VCaP (cell line): ENCODE results near the gene UMAD1.
"Not testable (repeated sequence)": the region's sequence is repeated elsewhere in the genome, so short reads cannot be mapped to it uniquely, and the experiment has no call there.

Source experiments
- H3K27ac ChIP-seq: fragments of 450-650 bp; 2 replicates; pipeline ENCODE4 v1.5.1; 2017
- TF ChIP-seq, protein P1 (sequence below): fragments of 450-650 bp; conservative IDR thresholded peaks from 2 replicates; pipeline ENCODE4 v1.5.1; 2017; ENCODE audit warnings: mild to moderate bottlenecking, moderate library complexity

Gene UMAD1

DNA sequence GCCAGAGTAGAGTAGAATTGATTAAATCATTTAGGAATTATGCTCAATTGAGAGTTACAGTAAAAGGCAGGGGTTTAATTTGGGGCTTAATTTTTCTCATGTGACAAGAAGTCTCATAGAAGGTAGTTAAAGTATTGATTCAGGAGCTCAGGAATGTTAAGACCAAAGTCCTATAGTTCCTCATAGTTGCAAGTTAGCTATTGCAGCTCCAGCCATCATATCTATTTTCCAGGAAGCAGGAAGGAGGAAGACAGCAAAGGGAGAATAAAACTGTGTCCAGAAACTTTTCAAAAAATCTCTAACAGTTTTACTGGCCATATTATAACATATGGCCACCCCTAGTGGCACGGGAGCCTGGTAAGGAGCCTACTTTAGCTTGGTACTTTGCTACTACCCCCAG lies 174.8 kb downstream of the UMAD1 start:
- H3K27ac ChIP-seq: no peak overlapping the region
- TF ChIP-seq, protein P1, sequence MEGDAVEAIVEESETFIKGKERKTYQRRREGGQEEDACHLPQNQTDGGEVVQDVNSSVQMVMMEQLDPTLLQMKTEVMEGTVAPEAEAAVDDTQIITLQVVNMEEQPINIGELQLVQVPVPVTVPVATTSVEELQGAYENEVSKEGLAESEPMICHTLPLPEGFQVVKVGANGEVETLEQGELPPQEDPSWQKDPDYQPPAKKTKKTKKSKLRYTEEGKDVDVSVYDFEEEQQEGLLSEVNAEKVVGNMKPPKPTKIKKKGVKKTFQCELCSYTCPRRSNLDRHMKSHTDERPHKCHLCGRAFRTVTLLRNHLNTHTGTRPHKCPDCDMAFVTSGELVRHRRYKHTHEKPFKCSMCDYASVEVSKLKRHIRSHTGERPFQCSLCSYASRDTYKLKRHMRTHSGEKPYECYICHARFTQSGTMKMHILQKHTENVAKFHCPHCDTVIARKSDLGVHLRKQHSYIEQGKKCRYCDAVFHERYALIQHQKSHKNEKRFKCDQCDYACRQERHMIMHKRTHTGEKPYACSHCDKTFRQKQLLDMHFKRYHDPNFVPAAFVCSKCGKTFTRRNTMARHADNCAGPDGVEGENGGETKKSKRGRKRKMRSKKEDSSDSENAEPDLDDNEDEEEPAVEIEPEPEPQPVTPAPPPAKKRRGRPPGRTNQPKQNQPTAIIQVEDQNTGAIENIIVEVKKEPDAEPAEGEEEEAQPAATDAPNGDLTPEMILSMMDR: no peak

DNA sequence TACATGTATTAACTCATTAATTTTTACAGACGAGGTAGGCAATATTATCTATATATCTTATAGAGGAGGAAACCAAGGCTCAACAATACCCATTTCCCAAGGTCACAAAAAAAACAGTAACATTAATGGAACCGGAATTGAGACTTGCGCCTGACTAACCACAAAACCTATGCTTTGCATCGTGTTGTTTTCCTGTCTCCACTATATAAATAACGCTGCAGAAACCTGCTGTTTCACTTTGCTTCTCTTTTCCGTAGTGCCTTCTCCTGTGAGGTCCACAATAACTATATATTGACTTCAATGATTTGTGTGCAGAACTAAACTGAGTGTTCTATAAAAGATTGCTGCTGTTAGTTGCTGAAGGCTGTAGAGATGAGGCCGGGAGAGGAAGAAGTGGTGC lies 175.5 kb downstream of the UMAD1 start:
- no peak overlapping the region for H3K27ac ChIP-seq
- TF ChIP-seq, protein P1: no peak

DNA sequence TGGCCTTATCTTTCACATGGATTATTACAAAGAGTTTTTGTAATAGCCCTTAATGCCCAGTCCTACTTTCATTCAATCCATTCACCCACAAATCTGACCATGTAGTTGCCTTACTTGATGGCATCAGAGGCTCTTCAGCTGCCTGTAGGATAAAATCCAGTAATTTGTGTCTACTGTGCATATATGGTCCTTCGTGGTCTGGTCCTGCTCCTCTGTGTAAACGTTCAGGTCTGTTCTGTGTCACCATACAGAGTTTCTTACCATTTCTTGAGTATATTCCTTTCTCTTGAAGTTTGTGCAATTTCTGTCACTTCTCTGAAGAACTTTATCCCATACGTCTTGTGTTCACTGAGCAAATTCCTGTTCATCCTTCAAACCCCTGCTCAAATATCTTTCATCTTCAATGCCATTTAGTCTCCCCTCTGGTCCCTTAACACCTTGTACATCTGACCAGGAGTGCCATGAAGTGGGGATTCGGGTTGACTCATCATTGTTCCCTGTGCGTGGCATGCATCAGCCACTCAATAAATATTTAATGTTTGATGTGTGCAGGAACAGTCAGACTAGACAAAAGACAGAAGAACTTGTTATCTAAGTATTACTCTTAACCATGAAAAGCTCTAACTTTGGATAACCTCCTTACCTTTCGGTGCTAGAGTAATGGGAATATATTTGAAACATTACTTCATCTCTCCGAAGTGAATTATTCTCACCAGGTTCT lies 176.4 kb downstream of the UMAD1 start:
- TF ChIP-seq, protein P1: no peak

GRCh38 chr7:7817748-7818147 lies 177.2 kb downstream of the UMAD1 start:
- TF ChIP-seq, protein P1: no peak
- no peak overlapping the region for H3K27ac ChIP-seq

More for the DNA sequence above, 176.4 kb downstream of the UMAD1 start:
- no peak overlapping the region for H3K27ac ChIP-seq

- not testable (repeated sequence) for H3K27ac ChIP-seq
Observed at GRCh38 chr7:7818179-7818578, 177.6 kb downstream of the UMAD1 start.

GRCh38 chr7:7819442-7820247 lies 179.1 kb downstream of the UMAD1 start:
- TF ChIP-seq, protein P1: no peak
- no peak overlapping the region for H3K27ac ChIP-seq

DNA sequence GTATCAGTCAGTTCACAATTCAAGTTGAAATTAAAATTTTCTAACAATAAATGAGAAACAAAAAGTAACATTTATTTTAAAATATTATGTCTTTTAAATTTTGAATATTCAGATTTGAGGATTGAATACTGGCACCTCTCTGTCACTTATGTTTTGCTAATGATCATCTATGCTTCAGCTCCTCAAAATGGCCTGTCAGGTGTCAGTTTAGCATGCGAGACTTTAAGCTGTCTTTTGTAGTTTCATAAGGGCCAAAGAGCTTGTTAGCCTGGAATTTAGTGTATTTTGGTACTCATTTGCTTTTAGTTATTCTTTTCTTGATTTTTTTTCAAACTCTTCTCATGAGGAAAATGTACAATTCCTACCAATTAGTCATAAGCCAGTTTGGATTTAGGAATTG lies 179.9 kb downstream of the UMAD1 start:
- no peak overlapping the region for H3K27ac ChIP-seq
- TF ChIP-seq, protein P1: no peak

- no peak overlapping the region for H3K27ac ChIP-seq
- TF ChIP-seq, protein P1: no peak
Observed at GRCh38 chr7:7820939-7821338, 180.4 kb downstream of the UMAD1 start.
